ENCODE data around the gene EFEMP2.

EFEMP2 gene

GRCh38 chr11:65857853-65858680, 14.5 kb downstream of the EFEMP2 start, which contains the start of gene CFL1:
TSS of gene CFL1 (minus strand) at chr11:65858180. CDS start at chr11:65858099, 81 bp downstream.
- Histone ChIP-seq H3K9me3 (ENCODE audit: control insufficient read depth in 2 of 2, low read length in 2 of 2) (no peaks in the 10 kb centered on the region), H3K36me3 (ENCODE audit: control insufficient read depth in 2 of 2, insufficient read depth in 2 of 2, low read length in 2 of 2) (peaks cover 34 to 42% of the 10 kb centered on the region in 2 donors), H3K27ac (ENCODE audit: low read length) (peak within 1 kb of the TSS; percentile 100), H3K4me3 (ENCODE audit: low read length in 2 of 2) (peak within 1 kb of the TSS; percentile 91 to 98), H3K27me3 (ENCODE audit: control insufficient read depth in 1 of 2, insufficient read depth in 2 of 2, low read length in 2 of 2) (no peaks in the 10 kb centered on the region), H3K9ac (ENCODE audit: low read length in 2 of 2) (peak within 1 kb of the TSS; percentile 90 to 100), H3K4me1 (ENCODE audit: control insufficient read depth, insufficient read depth, low read length) (peaks cover 67% of the 10 kb centered on the region)

GRCh38 chr11:65857500-65857852, 15.1 kb downstream of the EFEMP2 start:
- peaks cover 33 to 43% of the 10 kb centered on the region in 2 donors for H3K36me3 ChIP-seq (ENCODE audit: control insufficient read depth in 2 of 2, insufficient read depth in 2 of 2, low read length in 2 of 2)
- no peaks in the 10 kb centered on the region for H3K27me3 ChIP-seq (ENCODE audit: control insufficient read depth in 1 of 2, insufficient read depth in 2 of 2, low read length in 2 of 2)
- H3K4me3 ChIP-seq (ENCODE audit: low read length in 2 of 2), result peak overlapping the region; percentile 86 to 98
- peak overlapping the region; percentile 100 for H3K27ac ChIP-seq (ENCODE audit: low read length)
- H3K4me1 ChIP-seq (ENCODE audit: control insufficient read depth, insufficient read depth, low read length), result peaks cover 61% of the 10 kb centered on the region
- H3K9ac ChIP-seq (ENCODE audit: low read length in 2 of 2), result peak overlapping the region; percentile 80 to 89
- H3K9me3 ChIP-seq (ENCODE audit: control insufficient read depth in 2 of 2, low read length in 2 of 2), result no peaks in the 10 kb centered on the region

- H3K27ac ChIP-seq (ENCODE audit: low read length), result peak overlapping the region; percentile 100
- H3K9me3 ChIP-seq (ENCODE audit: control insufficient read depth in 2 of 2, low read length in 2 of 2), result no peaks in the 10 kb centered on the region
- no peaks in the 10 kb centered on the region for H3K27me3 ChIP-seq (ENCODE audit: control insufficient read depth in 1 of 2, insufficient read depth in 2 of 2, low read length in 2 of 2)
- H3K36me3 ChIP-seq (ENCODE audit: control insufficient read depth in 2 of 2, insufficient read depth in 2 of 2, low read length in 2 of 2), result peaks cover 37 to 41% of the 10 kb centered on the region in 2 donors
- peak overlapping the region; percentile 86 to 98 for H3K4me3 ChIP-seq (ENCODE audit: low read length in 2 of 2)
- H3K4me1 ChIP-seq (ENCODE audit: control insufficient read depth, insufficient read depth, low read length), result peaks cover 55% of the 10 kb centered on the region
- peak overlapping the region; percentile 80 to 89 for H3K9ac ChIP-seq (ENCODE audit: low read length in 2 of 2)
Measured at GRCh38 chr11:65856689-65857499, 15.7 kb downstream of the EFEMP2 start.

- peak overlapping the region; percentile 100 for H3K27ac ChIP-seq (ENCODE audit: low read length)
- peaks cover 44 to 46% of the 10 kb centered on the region in 2 donors for H3K36me3 ChIP-seq (ENCODE audit: control insufficient read depth in 2 of 2, insufficient read depth in 2 of 2, low read length in 2 of 2)
- H3K27me3 ChIP-seq (ENCODE audit: control insufficient read depth in 1 of 2, insufficient read depth in 2 of 2, low read length in 2 of 2), result no peaks in the 10 kb centered on the region
- H3K9me3 ChIP-seq (ENCODE audit: control insufficient read depth in 2 of 2, low read length in 2 of 2), result peaks cover 0 to 5% of the 10 kb centered on the region in 2 donors
- no peak overlapping the region for H3K9ac ChIP-seq (ENCODE audit: low read length in 2 of 2)
- peak overlapping the region; percentile 86 to 98 for H3K4me3 ChIP-seq (ENCODE audit: low read length in 2 of 2)
- H3K4me1 ChIP-seq (ENCODE audit: control insufficient read depth, insufficient read depth, low read length), result peaks cover 45% of the 10 kb centered on the region
Measured at GRCh38 chr11:65855927-65856363, 16.7 kb downstream of the EFEMP2 start.

- H3K27me3 ChIP-seq (ENCODE audit: control insufficient read depth in 1 of 2, insufficient read depth in 2 of 2, low read length in 2 of 2), result no peaks in the 10 kb centered on the region
- H3K27ac ChIP-seq (ENCODE audit: low read length), result no peak overlapping the region
- peaks cover 44 to 49% of the 10 kb centered on the region in 2 donors for H3K36me3 ChIP-seq (ENCODE audit: control insufficient read depth in 2 of 2, insufficient read depth in 2 of 2, low read length in 2 of 2)
- no peak overlapping the region for H3K9ac ChIP-seq (ENCODE audit: low read length in 2 of 2)
- H3K4me3 ChIP-seq (ENCODE audit: low read length in 2 of 2), result no peak overlapping the region
- peaks cover 0 to 7% of the 10 kb centered on the region in 2 donors for H3K9me3 ChIP-seq (ENCODE audit: control insufficient read depth in 2 of 2, low read length in 2 of 2)
- H3K4me1 ChIP-seq (ENCODE audit: control insufficient read depth, insufficient read depth, low read length), result peaks cover 43% of the 10 kb centered on the region
Measured at GRCh38 chr11:65854852-65855837, 17.5 kb downstream of the EFEMP2 start.

GRCh38 chr11:65854161-65854592, 18.4 kb downstream of the EFEMP2 start:
- H3K9me3 ChIP-seq (ENCODE audit: control insufficient read depth in 2 of 2, low read length in 2 of 2), result peaks cover 0 to 7% of the 10 kb centered on the region in 2 donors
- H3K9ac ChIP-seq (ENCODE audit: low read length in 2 of 2), result no peak overlapping the region
- no peaks in the 10 kb centered on the region for H3K27me3 ChIP-seq (ENCODE audit: control insufficient read depth in 1 of 2, insufficient read depth in 2 of 2, low read length in 2 of 2)
- H3K4me3 ChIP-seq (ENCODE audit: low read length in 2 of 2), result no peak overlapping the region
- H3K27ac ChIP-seq (ENCODE audit: low read length), result no peak overlapping the region
- peaks cover 44 to 49% of the 10 kb centered on the region in 2 donors for H3K36me3 ChIP-seq (ENCODE audit: control insufficient read depth in 2 of 2, insufficient read depth in 2 of 2, low read length in 2 of 2)
- H3K4me1 ChIP-seq (ENCODE audit: control insufficient read depth, insufficient read depth, low read length), result peaks cover 36% of the 10 kb centered on the region

- H3K27me3 ChIP-seq (ENCODE audit: control insufficient read depth in 1 of 2, insufficient read depth in 2 of 2, low read length in 2 of 2), result no peaks in the 10 kb centered on the region
- no peak overlapping the region for H3K4me3 ChIP-seq (ENCODE audit: low read length in 2 of 2)
- peaks cover 0 to 7% of the 10 kb centered on the region in 2 donors for H3K9me3 ChIP-seq (ENCODE audit: control insufficient read depth in 2 of 2, low read length in 2 of 2)
- H3K36me3 ChIP-seq (ENCODE audit: control insufficient read depth in 2 of 2, insufficient read depth in 2 of 2, low read length in 2 of 2), result peaks cover 44 to 49% of the 10 kb centered on the region in 2 donors
- peaks cover 30% of the 10 kb centered on the region for H3K4me1 ChIP-seq (ENCODE audit: control insufficient read depth, insufficient read depth, low read length)
- no peak overlapping the region for H3K27ac ChIP-seq (ENCODE audit: low read length)
- no peak overlapping the region for H3K9ac ChIP-seq (ENCODE audit: low read length in 2 of 2)
Measured at GRCh38 chr11:65853246-65853979, 19.2 kb downstream of the EFEMP2 start.

- H3K27me3 ChIP-seq (ENCODE audit: control insufficient read depth in 1 of 2, insufficient read depth in 2 of 2, low read length in 2 of 2), result no peaks in the 10 kb centered on the region
- peaks cover 44 to 49% of the 10 kb centered on the region in 2 donors for H3K36me3 ChIP-seq (ENCODE audit: control insufficient read depth in 2 of 2, insufficient read depth in 2 of 2, low read length in 2 of 2)
- H3K4me3 ChIP-seq (ENCODE audit: low read length in 2 of 2), result no peak overlapping the region
- H3K4me1 ChIP-seq (ENCODE audit: control insufficient read depth, insufficient read depth, low read length), result peaks cover 27% of the 10 kb centered on the region
- no peak overlapping the region for H3K9ac ChIP-seq (ENCODE audit: low read length in 2 of 2)
- H3K27ac ChIP-seq (ENCODE audit: low read length), result no peak overlapping the region
- H3K9me3 ChIP-seq (ENCODE audit: control insufficient read depth in 2 of 2, low read length in 2 of 2), result peaks cover 0 to 7% of the 10 kb centered on the region in 2 donors
Measured at GRCh38 chr11:65852508-65853245, 19.9 kb downstream of the EFEMP2 start.

GRCh38 chr11:65851811-65852507, 20.6 kb downstream of the EFEMP2 start:
- Histone ChIP-seq H3K4me1 (ENCODE audit: control insufficient read depth, insufficient read depth, low read length) (peaks cover 27% of the 10 kb centered on the region), H3K27ac (ENCODE audit: low read length) (no peak overlapping the region), H3K36me3 (ENCODE audit: control insufficient read depth in 2 of 2, insufficient read depth in 2 of 2, low read length in 2 of 2) (peaks cover 44 to 49% of the 10 kb centered on the region in 2 donors), H3K4me3 (ENCODE audit: low read length in 2 of 2) (no peak overlapping the region), H3K9ac (ENCODE audit: low read length in 2 of 2) (no peak overlapping the region), H3K27me3 (ENCODE audit: control insufficient read depth in 1 of 2, insufficient read depth in 2 of 2, low read length in 2 of 2) (no peaks in the 10 kb centered on the region), H3K9me3 (ENCODE audit: control insufficient read depth in 2 of 2, low read length in 2 of 2) (peaks cover 0 to 7% of the 10 kb centered on the region in 2 donors)

Measured in stomach smooth muscle (tissue), 2 donors.